ENCODE results near the gene NDUFB2. TPM values are rescaled to one million over a fixed set of nuclear protein-coding genes. Genes with fewer than 3 reads are reported as not detected.

Gene NDUFB2
- total and polyA plus RNA-seq, 2 of the 13 experiments (the other 11 are each of a cell fraction or from before 2014, with no cell fraction given): 206 to 221 TPM

- TF ChIP-seq ZBED4 (CRISPR knock-in tag; IDR thresholded peaks at IDR 0.05; ENCODE audit: borderline replicate concordance): no peak
- no peak for TF ChIP-seq HNF4A (CRISPR knock-in tag; IDR thresholded peaks at IDR 0.05)
- no peak for TF ChIP-seq CHCHD3 (CRISPR knock-in tag; IDR thresholded peaks at IDR 0.05)
- TF ChIP-seq CHD2 (IDR thresholded peaks at IDR 0.05; ENCODE audit: low read depth, low read length): no peak
- no peak for TF ChIP-seq MTA3 (CRISPR knock-in tag; IDR thresholded peaks at IDR 0.05)
- TF ChIP-seq ZNF7 (CRISPR knock-in tag; IDR thresholded peaks at IDR 0.05): no peak
- TF ChIP-seq ATF7-NPFF (CRISPR knock-in tag; IDR thresholded peaks at IDR 0.05; ENCODE audit: low read depth): no peak
- no peak for TF ChIP-seq GFI1 (CRISPR knock-in tag; IDR thresholded peaks at IDR 0.05; ENCODE audit: borderline replicate concordance)
- no peak for TF ChIP-seq ZNF124 (CRISPR knock-in tag; IDR thresholded peaks at IDR 0.05)
Observed at GRCh38 chr7:140714331-140715040, 18.0 kb downstream of the NDUFB2 start (continued).

- H3K4me3 ChIP-seq (replicated peaks in 1 of 3; ENCODE audit: insufficient read depth in 1 of 3, low read depth in 2 of 3, low read length in 3 of 3): no peak overlapping the region
- no peak overlapping the region for H3K4me2 ChIP-seq (ENCODE audit: low read depth, low read length)
- no peak overlapping the region for H3K9ac ChIP-seq (ENCODE audit: insufficient read depth, low read depth, low read length)
- 97% methylated on average over 5 of the region's 5 CpGs for WGBS (ENCODE audit: low lambda C conversion rate)
- no peak overlapping the region for H3K27ac ChIP-seq (ENCODE audit: extremely low read length, insufficient read depth, low read length)
- POLR2A ChIA-PET: no interaction called here
- FAIRE-seq: no peak
- intact Hi-C loops (cut with micrococcal nuclease; ENCODE audit: unreplicated experiment): no loop called here
- no peaks in the 10 kb centered on the region for H3K9me3 ChIP-seq (ENCODE audit: low read length)
- in situ Hi-C loops (cut with HindIII; ENCODE audit: extremely low pct_ligation_motif_present, low pct_unique_long_range_greater_than_20kb): no loop called here
- H3K27me3 ChIP-seq (ENCODE audit: control insufficient read depth in 1 of 2, insufficient read depth in 2 of 2, low read length in 2 of 2): no peaks in the 10 kb centered on the region
- BruUV-seq (replicated peaks): no TSS peak
- H3K4me1 ChIP-seq (ENCODE audit: insufficient read depth, low read length): no peaks in the 10 kb centered on the region
- no peaks in the 10 kb centered on the region for H3K36me3 ChIP-seq (replicated peaks in 1 of 2; ENCODE audit: control insufficient read depth in 1 of 2, insufficient read depth in 2 of 2, low read length in 2 of 2)
- H4K20me1 ChIP-seq (ENCODE audit: insufficient read depth, low read length): no peaks in the 10 kb centered on the region
- CTCF ChIA-PET (ENCODE audit: low intra/inter-chr PET ratio, low total read pairs): no interaction called here
- H3K79me2 ChIP-seq (ENCODE audit: insufficient read depth, low read length): no peaks in the 10 kb centered on the region
- DNase-seq (ENCODE audit: low spot score): no peak
- TF ChIP-seq DNMT3B (CRISPR knock-in tag; conservative IDR thresholded peaks at IDR 0.05): no peak
- TF ChIP-seq SRF (IDR thresholded peaks at IDR 0.05; ENCODE audit: low read depth, low read length): no peak
- no peak for ATAC-seq
- no peak overlapping the region for H2AFZ ChIP-seq (ENCODE audit: low read length)
Observed at GRCh38 chr7:140719721-140720120, 23.2 kb downstream of the NDUFB2 start.
